ENCODE data around the gene KIFC3.
"Not testable (repeated sequence)": the region's sequence is repeated elsewhere in the genome, so short reads cannot be mapped to it uniquely, and the experiment has no call there.

The KIFC3 gene

GRCh38 chr16:57783116-57783515 is 19.2 kb downstream of the KIFC3 start:
- DNase-seq (ENCODE audit: extremely low read depth, low read depth): no peak
- TF ChIP-seq, protein P1, sequence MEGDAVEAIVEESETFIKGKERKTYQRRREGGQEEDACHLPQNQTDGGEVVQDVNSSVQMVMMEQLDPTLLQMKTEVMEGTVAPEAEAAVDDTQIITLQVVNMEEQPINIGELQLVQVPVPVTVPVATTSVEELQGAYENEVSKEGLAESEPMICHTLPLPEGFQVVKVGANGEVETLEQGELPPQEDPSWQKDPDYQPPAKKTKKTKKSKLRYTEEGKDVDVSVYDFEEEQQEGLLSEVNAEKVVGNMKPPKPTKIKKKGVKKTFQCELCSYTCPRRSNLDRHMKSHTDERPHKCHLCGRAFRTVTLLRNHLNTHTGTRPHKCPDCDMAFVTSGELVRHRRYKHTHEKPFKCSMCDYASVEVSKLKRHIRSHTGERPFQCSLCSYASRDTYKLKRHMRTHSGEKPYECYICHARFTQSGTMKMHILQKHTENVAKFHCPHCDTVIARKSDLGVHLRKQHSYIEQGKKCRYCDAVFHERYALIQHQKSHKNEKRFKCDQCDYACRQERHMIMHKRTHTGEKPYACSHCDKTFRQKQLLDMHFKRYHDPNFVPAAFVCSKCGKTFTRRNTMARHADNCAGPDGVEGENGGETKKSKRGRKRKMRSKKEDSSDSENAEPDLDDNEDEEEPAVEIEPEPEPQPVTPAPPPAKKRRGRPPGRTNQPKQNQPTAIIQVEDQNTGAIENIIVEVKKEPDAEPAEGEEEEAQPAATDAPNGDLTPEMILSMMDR (IDR thresholded peaks at IDR 0.05; ENCODE audit: low read depth, low read length): no peak

DNA sequence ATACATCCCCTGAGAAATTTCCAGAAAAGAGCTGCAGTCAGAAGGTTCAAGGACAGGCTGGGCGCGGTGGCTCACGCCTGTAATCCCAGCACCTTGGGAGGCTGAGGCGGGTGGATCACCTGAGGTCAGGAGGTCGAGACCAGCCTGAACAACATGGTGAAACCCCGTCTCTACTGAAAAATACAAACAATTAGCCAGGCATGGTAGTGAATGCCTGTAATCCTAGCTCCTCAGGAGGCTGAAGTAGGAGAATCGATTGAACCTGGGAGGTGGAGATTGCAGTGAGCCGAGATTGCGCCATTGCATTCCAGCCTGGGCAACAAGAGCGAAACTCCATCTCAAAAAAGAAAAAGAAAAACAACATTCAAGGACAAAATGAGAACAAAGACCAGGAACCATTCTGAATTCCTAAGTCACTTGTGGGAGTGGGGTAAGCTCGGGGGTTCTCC is 19.7 kb downstream of the KIFC3 start:
- not testable (repeated sequence) for DNase-seq (ENCODE audit: extremely low read depth, low read depth)

DNA sequence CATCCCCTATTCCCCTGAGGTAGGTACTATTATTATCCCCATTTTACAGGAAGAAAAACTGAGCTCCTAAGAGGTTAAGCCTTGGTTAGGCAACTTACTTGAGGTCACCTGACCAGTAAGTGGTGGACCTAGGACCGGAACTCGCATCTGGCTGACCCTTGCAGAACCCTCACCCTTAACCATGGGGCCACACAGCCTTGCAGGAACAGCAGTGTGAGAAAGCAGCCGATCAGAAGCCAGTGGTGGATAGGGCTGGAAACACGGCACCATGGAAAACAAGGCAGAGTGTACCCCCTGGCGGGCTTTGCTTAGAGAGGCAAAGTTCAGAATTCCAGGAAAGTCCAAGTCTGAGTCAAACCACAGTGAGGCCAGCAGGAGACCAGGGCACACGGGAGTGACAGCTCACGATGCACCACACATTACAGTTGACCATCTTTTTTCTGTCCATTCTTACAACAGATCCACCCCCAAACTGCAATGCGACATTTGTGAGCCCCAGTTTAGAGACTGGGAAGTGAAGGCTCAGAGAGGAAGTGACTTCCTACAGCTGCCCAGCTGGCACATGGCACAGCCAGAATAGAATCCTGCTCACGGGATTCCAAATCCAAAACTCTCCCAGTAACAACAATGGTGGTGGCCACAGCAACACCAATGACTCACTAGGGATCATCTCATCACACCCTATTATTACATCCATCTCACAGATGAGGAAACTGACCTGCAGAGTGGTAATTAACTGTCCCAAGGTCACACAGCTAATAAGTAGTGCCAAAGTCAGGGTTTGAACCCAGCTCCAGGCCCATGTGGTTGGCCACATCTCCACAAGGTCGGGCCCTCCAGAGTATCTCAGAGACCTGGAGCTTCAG is 20.3 kb downstream of the KIFC3 start:
- no peak for DNase-seq (ENCODE audit: extremely low read depth, low read depth)
- TF ChIP-seq, protein P1 (IDR thresholded peaks at IDR 0.05; ENCODE audit: low read depth, low read length): no peak

GRCh38 chr16:57781349-57781740 is 20.9 kb downstream of the KIFC3 start:
- TF ChIP-seq, protein P1 (IDR thresholded peaks at IDR 0.05; ENCODE audit: low read depth, low read length): no peak
- DNase-seq (ENCODE audit: extremely low read depth, low read depth): no peak

DNA sequence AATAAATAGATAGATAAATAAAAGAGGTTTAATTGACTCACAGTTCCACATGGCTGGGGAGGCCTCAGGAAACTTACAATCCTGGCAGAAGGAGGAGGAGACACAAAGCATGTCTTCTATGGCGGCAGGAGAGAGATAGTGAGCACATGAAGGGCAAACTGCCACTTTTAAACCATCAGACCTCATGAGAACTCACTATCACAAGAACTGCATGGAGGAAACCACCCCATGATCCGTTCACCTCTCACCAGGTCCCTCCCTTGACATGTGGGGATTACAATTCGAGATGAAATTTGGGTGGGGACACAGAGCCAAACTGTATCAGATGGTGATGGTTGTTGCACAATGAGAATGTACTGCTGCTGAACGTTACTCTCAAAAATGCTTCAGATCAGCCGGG is 22.5 kb downstream of the KIFC3 start:
- not testable (repeated sequence) for DNase-seq (ENCODE audit: extremely low read depth, low read depth)

DNA sequence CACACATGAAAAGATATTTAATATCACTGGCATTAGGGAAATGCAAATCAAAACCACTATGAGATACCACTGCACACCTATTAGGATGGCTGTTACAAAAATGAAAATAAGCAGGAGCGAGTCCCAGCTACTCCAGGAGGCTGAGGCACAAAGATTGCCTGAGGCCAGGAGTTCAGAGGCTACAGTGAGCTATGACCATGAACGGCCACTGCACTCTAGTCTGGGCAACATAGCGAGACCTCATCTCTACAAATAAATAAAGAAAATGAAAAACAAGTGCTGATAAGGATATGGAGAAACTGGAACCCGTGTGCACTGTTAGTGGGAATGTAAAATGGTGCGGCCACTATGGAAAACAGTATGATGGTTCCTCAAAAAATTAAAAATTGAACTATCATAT is 23.6 kb downstream of the KIFC3 start:
- no peak for DNase-seq (ENCODE audit: extremely low read depth, low read depth)
- TF ChIP-seq, protein P1 (IDR thresholded peaks at IDR 0.05; ENCODE audit: low read depth, low read length): no peak

GRCh38 chr16:57775661-57776469 is 26.4 kb downstream of the KIFC3 start:
- DNase-seq (ENCODE audit: extremely low read depth, low read depth): no peak
- TF ChIP-seq, protein P1 (IDR thresholded peaks at IDR 0.05; ENCODE audit: low read depth, low read length): peak; percentile 1

- DNase-seq (ENCODE audit: extremely low read depth, low read depth): no peak
- TF ChIP-seq, protein P1 (IDR thresholded peaks at IDR 0.05; ENCODE audit: low read depth, low read length): no peak
Observed at GRCh38 chr16:57774705-57775285, 27.5 kb downstream of the KIFC3 start.

All from AG09319 (cell line).